HG03045 (cell line): ENCODE results near the gene AKAP12.
"Not testable (repeated sequence)": the region's sequence is repeated elsewhere in the genome, so short reads cannot be mapped to it uniquely, and the experiment has no call there.

ENCODE experiments used
- ATAC-seq: cut with Tn5 transposase; IDR thresholded peaks from one replicate; pipeline ENCODE4 v1.9.1; 2021; ENCODE audit warnings: mild to moderate bottlenecking, moderate library complexity; ENCODE audit not compliant: unreplicated experiment

AKAP12 gene

GRCh38 chr6:151374036-151374683 is 134.4 kb downstream of the AKAP12 start:
- ATAC-seq = no peak

DNA sequence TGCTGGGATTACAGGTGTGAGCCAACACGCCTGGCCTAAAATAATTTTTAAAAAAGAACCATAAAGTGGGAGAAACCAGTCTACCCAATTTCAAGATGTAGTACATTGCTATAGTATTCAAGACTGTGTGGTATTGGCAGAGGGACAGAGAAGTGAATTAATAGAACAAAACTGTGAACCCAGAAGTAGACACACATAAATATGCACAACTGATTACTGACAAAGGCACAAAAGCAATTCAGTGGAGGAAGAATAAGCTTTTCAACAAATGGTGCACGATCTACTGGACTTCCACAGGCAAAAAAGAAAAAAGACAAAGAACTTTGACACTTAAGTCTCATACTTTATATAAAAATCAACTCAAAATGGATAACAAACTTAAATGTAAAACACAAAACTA is 136.1 kb downstream of the AKAP12 start:
- ATAC-seq = no peak

DNA sequence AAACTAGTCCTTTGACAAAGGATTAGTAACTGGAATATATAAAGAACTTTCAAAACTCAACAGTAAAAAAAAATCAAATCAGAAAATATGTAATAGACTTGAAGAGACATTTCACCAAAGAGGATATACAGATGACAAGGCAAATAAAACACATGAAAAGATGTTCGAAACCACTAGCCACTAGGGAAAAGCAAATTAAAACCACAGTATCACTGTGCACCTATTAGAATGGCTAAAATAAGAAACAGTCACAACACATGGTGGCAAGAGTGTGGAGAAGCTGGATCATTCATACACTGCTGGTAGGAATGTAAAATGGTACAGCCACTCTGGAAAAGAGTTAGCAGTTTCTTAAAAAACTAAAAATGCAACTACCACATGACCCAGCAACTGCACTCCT is 136.7 kb downstream of the AKAP12 start:
- no peak for ATAC-seq

DNA sequence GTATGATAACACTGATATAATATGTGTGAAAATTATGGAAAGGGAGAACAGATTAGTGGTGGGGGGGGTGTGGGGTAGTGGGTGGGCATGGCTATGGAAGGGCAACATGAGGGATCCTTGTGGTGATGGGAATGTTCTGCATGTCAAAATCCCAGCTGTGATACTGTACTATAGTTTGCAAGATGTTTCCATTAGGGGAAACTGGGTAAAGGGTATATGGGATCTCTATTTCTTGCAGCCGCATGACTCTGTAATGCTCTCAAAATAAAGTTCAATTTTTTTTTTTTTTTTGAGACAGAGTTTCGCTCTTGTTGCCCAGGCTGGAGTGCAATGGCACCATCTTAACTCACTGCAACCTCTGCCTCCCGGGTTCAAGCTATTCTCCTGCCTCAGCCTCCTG is 137.3 kb downstream of the AKAP12 start:
- ATAC-seq = no peak

- peak; percentile 71 for ATAC-seq
Measured at GRCh38 chr6:151379933-151380847, 140.4 kb downstream of the AKAP12 start.

GRCh38 chr6:151380848-151381205 is 141.1 kb downstream of the AKAP12 start:
- peak; percentile 1 for ATAC-seq

GRCh38 chr6:151381722-151382121 is 142.0 kb downstream of the AKAP12 start:
- ATAC-seq = no peak

- not testable (repeated sequence) for ATAC-seq
Measured at GRCh38 chr6:151382631-151383030, 142.9 kb downstream of the AKAP12 start.

- no peak for ATAC-seq
Measured at GRCh38 chr6:151384151-151384550, 144.4 kb downstream of the AKAP12 start.

DNA sequence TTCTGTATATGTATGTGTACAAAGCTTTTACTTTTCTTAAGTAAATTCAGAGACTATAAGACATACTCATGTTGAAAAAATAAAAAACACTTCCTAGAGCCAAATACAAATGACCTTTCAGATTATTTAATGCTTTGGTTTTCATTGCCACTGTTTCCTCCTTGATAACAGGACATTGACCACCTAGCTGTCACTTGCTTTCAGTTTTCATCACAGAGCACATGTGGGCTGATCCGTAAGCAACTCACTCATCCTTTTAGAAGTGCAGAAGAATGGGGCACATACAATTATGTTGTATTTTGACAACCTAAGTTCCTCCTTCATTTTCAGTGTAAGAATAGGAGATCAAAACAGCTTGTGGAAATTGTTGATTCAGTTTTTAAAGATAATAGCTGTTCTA is 145.4 kb downstream of the AKAP12 start:
- no peak for ATAC-seq

DNA sequence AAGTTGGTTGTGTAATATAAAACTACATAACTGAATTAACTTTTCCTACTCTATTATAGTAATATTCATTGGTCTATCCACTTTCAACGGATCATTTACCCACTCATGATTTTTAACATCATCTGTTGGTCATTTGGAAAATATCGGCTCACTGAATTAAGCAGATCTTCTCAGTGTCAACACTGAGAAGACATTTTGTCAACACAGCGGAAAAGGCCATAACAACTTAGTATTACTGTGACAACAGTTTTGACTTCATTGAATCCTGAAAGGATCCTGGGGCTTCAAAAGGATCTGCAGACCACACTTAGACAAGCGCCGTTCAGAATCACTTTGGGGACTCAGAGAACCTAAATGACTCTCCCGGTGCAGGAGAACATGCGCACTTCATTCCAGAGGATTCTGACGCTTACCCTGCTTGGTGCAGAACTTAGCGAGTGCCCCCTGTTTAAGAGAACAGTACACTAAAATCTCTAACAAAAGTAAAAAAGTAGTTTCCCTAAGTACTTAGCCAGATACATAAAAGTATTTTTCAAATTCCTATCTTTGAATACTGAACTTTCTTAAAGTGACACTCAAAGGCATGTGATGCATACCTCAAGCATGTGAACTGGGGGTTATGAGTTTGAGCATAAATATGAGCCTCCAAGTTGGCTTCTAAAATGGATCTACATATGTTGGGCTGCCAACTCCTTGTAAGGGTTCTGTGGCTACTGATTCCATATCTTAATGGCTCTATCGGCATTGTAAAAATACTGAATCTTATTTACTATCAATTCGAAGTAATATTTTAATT is 147.6 kb downstream of the AKAP12 start:
- ATAC-seq = no peak

- ATAC-seq = no peak
Measured at GRCh38 chr6:151388236-151388635, 148.5 kb downstream of the AKAP12 start.

- ATAC-seq = no peak
Measured at GRCh38 chr6:151388997-151389617, 149.3 kb downstream of the AKAP12 start.

GRCh38 chr6:151389618-151390275 is 150.0 kb downstream of the AKAP12 start:
- peak; percentile 68 for ATAC-seq

DNA sequence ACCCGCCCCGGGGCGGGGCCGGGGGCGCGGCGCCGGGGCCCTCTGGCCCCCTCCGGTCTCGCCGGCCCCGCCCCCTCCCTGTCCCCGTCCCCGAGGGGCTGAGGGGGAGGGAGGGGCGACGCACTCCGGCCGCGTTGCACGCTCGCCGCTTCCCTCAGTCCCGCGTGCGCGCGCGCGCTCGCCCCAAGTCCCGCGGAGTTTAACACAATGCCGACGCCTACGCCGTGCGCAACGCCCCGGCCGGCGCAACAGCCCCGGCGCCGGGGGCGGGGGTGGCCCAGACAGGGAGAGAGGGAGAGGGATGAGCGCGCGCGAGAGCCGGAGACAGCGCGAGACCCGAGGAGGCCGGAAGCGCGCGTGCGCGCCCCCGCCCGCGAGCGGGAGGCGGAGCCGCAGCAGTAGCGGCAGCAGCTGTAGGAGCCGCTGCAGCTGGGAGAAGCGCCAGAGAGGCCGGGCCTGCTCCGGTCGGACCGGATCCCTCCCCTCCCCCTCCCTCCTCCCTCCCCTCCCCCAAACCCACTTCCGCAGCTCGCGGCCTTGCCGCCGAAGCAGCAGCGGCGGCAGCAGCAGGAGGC is 150.6 kb downstream of the AKAP12 start:
- peak; percentile 81 for ATAC-seq

GRCh38 chr6:151390851-151391470 is 151.2 kb downstream of the AKAP12 start:
- peak; percentile 13 for ATAC-seq

DNA sequence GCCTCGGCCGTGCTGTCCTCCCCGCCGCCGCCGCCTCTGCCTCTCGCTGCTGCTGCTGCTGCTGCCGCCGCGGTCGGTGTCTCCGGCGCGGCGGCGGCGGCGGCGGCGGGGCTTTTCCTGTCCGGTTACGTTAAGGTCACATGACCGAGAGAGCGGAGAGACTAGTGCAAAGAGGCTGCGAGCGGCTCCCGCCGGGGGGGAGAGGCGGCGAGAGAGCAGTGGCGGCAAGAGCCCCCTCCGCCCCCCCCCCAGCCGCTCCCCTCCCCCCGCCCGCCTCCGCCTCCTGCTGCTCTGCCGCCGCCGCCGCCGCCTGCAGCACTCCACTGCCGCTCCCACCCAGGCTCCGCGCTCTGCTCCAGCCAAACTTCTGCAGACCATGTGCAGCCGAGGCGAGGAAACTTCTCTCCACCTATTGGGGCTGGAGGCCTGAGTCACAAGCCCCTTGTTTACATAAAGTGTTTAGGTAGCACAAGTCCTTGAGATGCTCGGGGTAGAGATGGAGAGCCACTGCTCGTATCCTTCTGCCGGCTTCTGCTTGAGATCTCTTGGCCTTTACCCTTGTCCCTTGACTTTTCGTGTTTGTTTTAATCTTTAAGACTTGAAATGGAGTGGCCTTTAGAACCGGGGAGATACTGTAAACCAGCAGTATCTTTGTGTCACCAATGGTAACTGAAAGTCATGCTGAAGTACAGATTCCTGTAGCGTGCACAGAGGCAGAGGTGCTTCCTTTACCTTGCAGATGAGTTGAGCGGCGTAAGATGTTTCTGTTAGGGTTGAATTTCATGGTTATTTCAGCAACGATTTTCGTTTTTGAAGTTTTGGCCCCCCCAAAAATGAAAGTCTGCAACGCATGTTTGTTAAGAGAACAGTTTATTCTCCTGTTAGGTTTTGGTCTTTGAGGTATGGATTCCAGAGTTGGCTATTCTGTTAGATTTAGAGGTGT is 152.0 kb downstream of the AKAP12 start, which contains the start of gene ZBTB2:
Gene ZBTB2, minus strand, starts transcription at position 89 of the 943 bp plus-strand sequence. CDS start 17,922 bp downstream, outside the sequence.
- ATAC-seq = peak; percentile 9

- ATAC-seq = no peak
Measured at GRCh38 chr6:151392427-151392826, 152.7 kb downstream of the AKAP12 start.
